ENCODE results near the gene ZNF473. TPM values are rescaled to one million over a fixed set of nuclear protein-coding genes. Genes with fewer than 3 reads are reported as not detected.

The ZNF473 gene
- total RNA-seq, 1 experiment from 2014 or later: 19.0 TPM

GRCh38 chr19:49997709-49998108, 28.1 kb upstream of the ZNF473 start:
- Histone ChIP-seq H4K8ac (replicated peaks; ENCODE audit: insufficient read length, low read depth, low read length) (no peak overlapping the region), H2BK5ac (ENCODE audit: insufficient read length, low read length) (no peak overlapping the region), H2BK15ac (ENCODE audit: low read depth, low read length) (no peak overlapping the region), H2BK12ac (ENCODE audit: insufficient read length, low read depth, low read length) (no peak overlapping the region), H2BK20ac (ENCODE audit: low read depth, low read length, poor library complexity, severe bottlenecking) (no peak overlapping the region), H4K20me1 (ENCODE audit: control insufficient read depth, insufficient read depth, insufficient read length) (no peaks in the 10 kb centered on the region), H3T11ph (ENCODE audit: low read length) (no peak overlapping the region), H3K27me3 (ENCODE audit: insufficient read depth, low read length) (no peaks in the 10 kb centered on the region), H3K79me1 (ENCODE audit: insufficient read depth, low read depth, low read length, poor library complexity, severe bottlenecking) (no peaks in the 10 kb centered on the region), H3K23me2 (ENCODE audit: insufficient read length, low read depth, low read length, poor library complexity, severe bottlenecking) (peaks cover 5% of the 10 kb centered on the region), H3K79me2 (ENCODE audit: insufficient read depth, low read length) (no peaks in the 10 kb centered on the region), H3K23ac (ENCODE audit: insufficient read length, low read depth, low read length) (no peak overlapping the region), H4K5ac (ENCODE audit: insufficient read length, low read depth, low read length) (no peak overlapping the region), H2BK120ac (ENCODE audit: low read depth, low read length, poor library complexity, severe bottlenecking) (no peak overlapping the region), H3K4me1 (ENCODE audit: insufficient read depth, low read length) (no peaks in the 10 kb centered on the region), H2AK5ac (ENCODE audit: insufficient read length, low read length) (no peak overlapping the region), H3K14ac (ENCODE audit: insufficient read depth, low read length) (no peak overlapping the region), H3K56ac (ENCODE audit: insufficient read length, low read depth, low read length) (no peak overlapping the region), H3K9ac (ENCODE audit: extremely low read depth, insufficient read length, low read length) (no peak overlapping the region), H3K4ac (ENCODE audit: low read depth, low read length) (no peak overlapping the region), H3K9me3 (ENCODE audit: control insufficient read depth, low read depth, low read length) (no peaks in the 10 kb centered on the region), H3K18ac (ENCODE audit: insufficient read length, low read depth, low read length) (no peak overlapping the region), H2AFZ (ENCODE audit: low read length) (no peak overlapping the region), H3K27ac (ENCODE audit: insufficient read length, low read depth, low read length) (no peak overlapping the region), H4K91ac (ENCODE audit: insufficient read length, low read depth, low read length) (no peak overlapping the region), H3K4me2 (ENCODE audit: insufficient read depth, insufficient read length, low read length) (no peak overlapping the region)
- H3K36me3 Mint-ChIP-seq (ENCODE audit: insufficient read depth in 1 of 3, low read depth in 3 of 3): peaks cover 4 to 48% (median 40%) of the 10 kb centered on the region in 3 experiments; a peak in 6 of 7 replicates
- no peaks in the 10 kb centered on the region for H3K9me3 Mint-ChIP-seq
- no CpG with 5 or more reads among the region's 5 CpGs for WGBS (ENCODE audit: extremely low coverage, insufficient read length, low lambda C conversion rate)
- TF ChIP-seq, protein P1, sequence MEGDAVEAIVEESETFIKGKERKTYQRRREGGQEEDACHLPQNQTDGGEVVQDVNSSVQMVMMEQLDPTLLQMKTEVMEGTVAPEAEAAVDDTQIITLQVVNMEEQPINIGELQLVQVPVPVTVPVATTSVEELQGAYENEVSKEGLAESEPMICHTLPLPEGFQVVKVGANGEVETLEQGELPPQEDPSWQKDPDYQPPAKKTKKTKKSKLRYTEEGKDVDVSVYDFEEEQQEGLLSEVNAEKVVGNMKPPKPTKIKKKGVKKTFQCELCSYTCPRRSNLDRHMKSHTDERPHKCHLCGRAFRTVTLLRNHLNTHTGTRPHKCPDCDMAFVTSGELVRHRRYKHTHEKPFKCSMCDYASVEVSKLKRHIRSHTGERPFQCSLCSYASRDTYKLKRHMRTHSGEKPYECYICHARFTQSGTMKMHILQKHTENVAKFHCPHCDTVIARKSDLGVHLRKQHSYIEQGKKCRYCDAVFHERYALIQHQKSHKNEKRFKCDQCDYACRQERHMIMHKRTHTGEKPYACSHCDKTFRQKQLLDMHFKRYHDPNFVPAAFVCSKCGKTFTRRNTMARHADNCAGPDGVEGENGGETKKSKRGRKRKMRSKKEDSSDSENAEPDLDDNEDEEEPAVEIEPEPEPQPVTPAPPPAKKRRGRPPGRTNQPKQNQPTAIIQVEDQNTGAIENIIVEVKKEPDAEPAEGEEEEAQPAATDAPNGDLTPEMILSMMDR (conservative IDR thresholded peaks at IDR 0.05): no peak
- no peak overlapping the region for H3K4me3 Mint-ChIP-seq
- DNase-seq: peak; percentile 75
- no peak overlapping the region for H3K27ac Mint-ChIP-seq
- H3K4me1 Mint-ChIP-seq: no peaks in the 10 kb centered on the region
- H3K27me3 Mint-ChIP-seq (ENCODE audit: low read depth): no peaks in the 10 kb centered on the region
